SK-N-SH (cell line): ENCODE data around the gene UCHL5. TPM values are rescaled to one million over a fixed set of nuclear protein-coding genes. Genes with fewer than 3 reads are reported as not detected.

Experiments used
- CTCF ChIA-PET: fragments of 300-600, 350-600 bp; formaldehyde crosslinking; extraction: SDS; loops from one replicate; lab custom pipeline; 2021; lab: Yijun Ruan, JAX
- POLR2A ChIA-PET: fragments of 350-600 bp; sonication (Branson Sonifier 250); formaldehyde crosslinking; extraction: SDS; loops from one replicate; lab custom pipeline; 2020; ENCODE audit warnings: antibody characterized with exemption, inconsistent platforms; lab: Yijun Ruan, JAX
- DNase-seq: peaks from one replicate; pipeline ENCODE4 v3.0.0; 2012
- H2AFZ ChIP-seq: fragments of 200-600 bp; sonication (generic); 2 replicates; pipeline ENCODE4 v1.8.1; 2016; ENCODE audit warnings: antibody characterized with exemption, mild to moderate bottlenecking, low read depth
- H3F3A ChIP-seq: fragments of 200-600 bp; sonication (generic); replicated peaks from 2 replicates; pipeline ENCODE3; 2016; ENCODE audit warnings: antibody characterized with exemption, mild to moderate bottlenecking; ENCODE audit not compliant: insufficient read depth
- H3K27ac ChIP-seq, 2 experiments: fragments of 200-500 bp in 1 of 2; fragments of 200-600 bp in 1 of 2; sonication (Bioruptor generic) in 1 of 2; sonication (generic), shearing (Covaris generic) in 1 of 2; 2 replicates each; pipeline versions ENCODE4 v1.5.1 to v1.6.1; 2014 to 2016; ENCODE audit warnings: low read depth in 2 of 2, inconsistent platforms in 1 of 2, low read length in 1 of 2, mild to moderate bottlenecking in 1 of 2, mixed read lengths in 1 of 2
- H3K27me3 ChIP-seq: fragments of 200-600 bp; sonication (generic), shearing (Covaris generic); 2 replicates; pipeline ENCODE4 v1.6.1; 2016; ENCODE audit warnings: mixed run types; ENCODE audit not compliant: insufficient read depth
- H3K36me3 ChIP-seq, 2 experiments: fragments of 200-500 bp in 1 of 2; fragments of 200-600 bp in 1 of 2; sonication (Bioruptor generic) in 1 of 2; sonication (generic) in 1 of 2; replicated peaks in 1 of 2; 2 replicates each; pipeline versions ENCODE3 to v1.5.1; 2014 to 2016; ENCODE audit warnings: low read length in 1 of 2, mild to moderate bottlenecking in 1 of 2; ENCODE audit not compliant: insufficient read depth in 2 of 2, control insufficient read depth in 1 of 2
- H3K4me1 ChIP-seq, 2 experiments: fragments of 200-500 bp in 1 of 2; fragments of 200-600 bp in 1 of 2; sonication (Bioruptor generic) in 1 of 2; sonication (generic), shearing (Covaris generic) in 1 of 2; 2 replicates each; pipeline versions ENCODE4 v1.5.1 to v1.6.1; 2014 to 2016; ENCODE audit warnings: low read depth in 1 of 2, low read length in 1 of 2, mixed run types in 1 of 2; ENCODE audit not compliant: insufficient read depth in 2 of 2, control insufficient read depth in 1 of 2
- H3K4me2 ChIP-seq: fragments of 200-600 bp; sonication (generic), shearing (Covaris generic); 2 replicates; pipeline ENCODE4 v1.6.1; 2017; ENCODE audit warnings: mixed run types
- H3K4me3 ChIP-seq, 2 experiments: fragments of 200-500 bp in 1 of 2; fragments of 200-600 bp in 1 of 2; sonication (Bioruptor generic) in 1 of 2; sonication (generic), shearing (Covaris generic) in 1 of 2; 2 replicates each; pipeline versions ENCODE4 v1.5.1 to v1.8.1; 2014 to 2016; ENCODE audit warnings: low read depth in 2 of 2, inconsistent platforms in 1 of 2, low read length in 1 of 2, mild to moderate bottlenecking in 1 of 2, mixed read lengths in 1 of 2, moderate library complexity in 1 of 2
- H3K79me2 ChIP-seq: fragments of 200-600 bp; sonication (generic); 2 replicates; pipeline ENCODE4 v1.8.1; 2017; ENCODE audit warnings: mild to moderate bottlenecking; ENCODE audit not compliant: insufficient read depth
- H3K9ac ChIP-seq: fragments of 200-600 bp; sonication (generic); 2 replicates; pipeline ENCODE4 v1.6.1; 2017; ENCODE audit warnings: mixed run types
- H3K9me2 ChIP-seq: fragments of 200-600 bp; sonication (generic); 2 replicates; pipeline ENCODE4 v1.6.1; 2017; ENCODE audit warnings: mixed run types
- H3K9me3 ChIP-seq: fragments of 200-600 bp; sonication (generic); 2 replicates; pipeline ENCODE4 v1.6.1; 2017; ENCODE audit warnings: mixed run types, mild to moderate bottlenecking, moderate library complexity
- H4K20me1 ChIP-seq: fragments of 200-600 bp; sonication (generic); 2 replicates; pipeline ENCODE4 v1.6.1; 2017; ENCODE audit warnings: mild to moderate bottlenecking, mixed run types; ENCODE audit not compliant: insufficient read depth
- CHD2 ChIP-seq: fragments of 150-350 bp; IDR thresholded peaks from 2 replicates; pipeline ENCODE4 v1.6.1; 2018; ENCODE audit warnings: low read length; ENCODE audit not compliant: partially characterized antibody
- ELF1 ChIP-seq: IDR thresholded peaks from 2 replicates; pipeline ENCODE4 v1.4.0; 2012
- EZH2phosphoT487 ChIP-seq: fragments of 200-600 bp; sonication (generic); IDR thresholded peaks from 2 replicates; pipeline ENCODE4 v1.6.1; 2017; ENCODE audit warnings: low read depth, mixed run types, mild to moderate bottlenecking, antibody characterized with exemption, moderate library complexity, borderline replicate concordance
- FOXJ3 ChIP-seq: sonication (generic); formaldehyde crosslinking; IDR thresholded peaks from 2 replicates; pipeline ENCODE4 v1.5.1; 2020; ENCODE audit warnings: mild to moderate bottlenecking, missing genetic modification reagents
- GABPA ChIP-seq: IDR thresholded peaks from 2 replicates; pipeline ENCODE4 v1.4.0; 2012; ENCODE audit warnings: low read depth, mild to moderate bottlenecking
- MAX ChIP-seq: IDR thresholded peaks from 2 replicates; pipeline ENCODE4 v1.4.0; 2012; ENCODE audit warnings: low read depth
- MEF2A ChIP-seq: IDR thresholded peaks from 2 replicates; pipeline ENCODE4 v1.4.0; 2012; ENCODE audit warnings: low read depth, borderline replicate concordance
- MXI1 ChIP-seq: IDR thresholded peaks from 2 replicates; pipeline ENCODE4 v1.6.1; 2012; ENCODE audit warnings: mild to moderate bottlenecking, low read depth, low read length, improper control_type of control experiment
- NFIC ChIP-seq: IDR thresholded peaks from 2 replicates; pipeline ENCODE4 v1.4.0; 2012; ENCODE audit warnings: borderline replicate concordance
- PBX3 ChIP-seq: IDR thresholded peaks from 2 replicates; pipeline ENCODE4; 2012
- RAD21 ChIP-seq: IDR thresholded peaks from 2 replicates; pipeline ENCODE4 v1.6.1; 2012; ENCODE audit warnings: mild to moderate bottlenecking, low read length
- RCOR1 ChIP-seq: fragments of 150-350 bp; IDR thresholded peaks from 2 replicates; pipeline ENCODE4 v1.6.1; 2017; ENCODE audit warnings: antibody characterized with exemption, low read length
- REST ChIP-seq: IDR thresholded peaks from 2 replicates; pipeline ENCODE4 v1.6.1; 2012; ENCODE audit warnings: mild to moderate bottlenecking, low read depth, low read length, moderate library complexity
- SIN3A ChIP-seq: IDR thresholded peaks from 2 replicates; pipeline ENCODE4 v1.6.1; 2012; ENCODE audit warnings: low read depth, mild to moderate bottlenecking, low read length, moderate library complexity, borderline replicate concordance
- SMC3 ChIP-seq: IDR thresholded peaks from 2 replicates; pipeline ENCODE4 v1.6.1; 2012; ENCODE audit warnings: low read depth, low read length, improper control_type of control experiment
- TAF1 ChIP-seq: IDR thresholded peaks from 2 replicates; pipeline ENCODE4 v1.6.1; 2012; ENCODE audit warnings: low read depth, mild to moderate bottlenecking, low read length, moderate library complexity, borderline replicate concordance
- TCF12 ChIP-seq: IDR thresholded peaks from 2 replicates; pipeline ENCODE4 v1.4.0; 2012
- TEAD4 ChIP-seq: IDR thresholded peaks from 2 replicates; pipeline ENCODE4 v1.4.0; 2012; ENCODE audit warnings: mild to moderate bottlenecking, borderline replicate concordance; ENCODE audit not compliant: insufficient read depth
- ZBTB33 ChIP-seq: IDR thresholded peaks from 2 replicates; pipeline ENCODE4 v1.4.0; 2012; ENCODE audit warnings: low read depth, borderline replicate concordance
- WGBS: methylation state at CpG from one replicate; pipeline ENCODE4 v1.1.6; 2017; ENCODE audit warnings: low lambda C conversion rate; 5-methylcytosine and 5-hydroxymethylcytosine counted together
- polyA plus RNA-seq, 3 experiments: library from polyadenylated mRNA; depleted of rRNA; stranded (reverse); fragments of >200 nt; gene quantifications; 2 replicates each; pipeline ENCODE4 v1.2.3, GENCODE V29; 2012

Gene UCHL5
- polyA plus RNA-seq, 1 of the 3 experiments (the other 2 are of a cell fraction) = 14.9 TPM

DNA sequence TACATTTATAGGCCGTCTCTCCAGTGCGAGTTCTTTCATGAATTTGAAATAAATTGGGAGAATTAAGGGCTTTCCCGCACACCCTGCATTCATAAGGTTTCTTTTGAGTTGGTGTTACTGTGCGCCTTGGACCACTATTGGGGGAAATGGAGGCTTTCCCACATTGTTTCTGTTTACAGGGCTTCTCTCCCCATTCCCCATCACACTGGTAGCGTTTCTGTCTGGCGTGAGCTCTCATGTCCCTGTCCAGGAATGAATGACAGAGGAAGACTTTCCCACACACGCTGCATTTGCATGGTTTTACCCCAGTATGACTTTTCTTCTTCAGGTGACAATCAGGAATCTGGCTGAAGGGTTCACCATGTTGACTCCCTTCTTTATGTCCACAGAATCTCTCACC is 65.0 kb downstream of the UCHL5 start:
- Histone ChIP-seq H4K20me1 (no peaks in the 10 kb centered on the region), H3K9me3 (no peaks in the 10 kb centered on the region), H3K9ac (no peak overlapping the region), H3K27ac (no peak overlapping the region), H3K4me1 (no peaks in the 10 kb centered on the region), H3K36me3 (peaks cover 3 to 9% of the 10 kb centered on the region in 2 experiments), H3F3A (no peaks in the 10 kb centered on the region), H2AFZ (no peak overlapping the region), H3K9me2 (no peaks in the 10 kb centered on the region), H3K4me3 (no peak overlapping the region), H3K79me2 (no peaks in the 10 kb centered on the region), H3K27me3 (no peaks in the 10 kb centered on the region), H3K4me2 (no peak overlapping the region)
- TF ChIP-seq MEF2A = no peak
- TF ChIP-seq RAD21 = no peak
- TF ChIP-seq ZBTB33 = no peak
- TF ChIP-seq SMC3 = no peak
- no peak for TF ChIP-seq RCOR1
- TF ChIP-seq REST = no peak
- no peak for TF ChIP-seq NFIC
- no peak for TF ChIP-seq GABPA
- TF ChIP-seq TCF12 = no peak
- no peak for TF ChIP-seq SIN3A
- TF ChIP-seq PBX3 = no peak
- TF ChIP-seq MXI1 = no peak
- TF ChIP-seq MAX = no peak
- no peak for TF ChIP-seq EZH2phosphoT487
- no peak for TF ChIP-seq TEAD4
- TF ChIP-seq ELF1 = no peak
- TF ChIP-seq FOXJ3 (CRISPR knock-in tag) = no peak
- no peak for TF ChIP-seq TAF1
- TF ChIP-seq CHD2 = no peak
- no peak for DNase-seq
- POLR2A ChIA-PET = no interaction called here
- CTCF ChIA-PET = no interaction called here
- WGBS = 97% methylated on average over 7 of the region's 7 CpGs
